GM19023 (cell line): Measurements from ENCODE around the gene ENGASE.

Experiments used
- ATAC-seq: cut with Tn5 transposase; IDR thresholded peaks from one replicate; pipeline ENCODE4 v1.9.1; 2021; ENCODE audit warnings: mild to moderate bottlenecking, moderate library complexity; ENCODE audit not compliant: unreplicated experiment

Gene ENGASE

DNA sequence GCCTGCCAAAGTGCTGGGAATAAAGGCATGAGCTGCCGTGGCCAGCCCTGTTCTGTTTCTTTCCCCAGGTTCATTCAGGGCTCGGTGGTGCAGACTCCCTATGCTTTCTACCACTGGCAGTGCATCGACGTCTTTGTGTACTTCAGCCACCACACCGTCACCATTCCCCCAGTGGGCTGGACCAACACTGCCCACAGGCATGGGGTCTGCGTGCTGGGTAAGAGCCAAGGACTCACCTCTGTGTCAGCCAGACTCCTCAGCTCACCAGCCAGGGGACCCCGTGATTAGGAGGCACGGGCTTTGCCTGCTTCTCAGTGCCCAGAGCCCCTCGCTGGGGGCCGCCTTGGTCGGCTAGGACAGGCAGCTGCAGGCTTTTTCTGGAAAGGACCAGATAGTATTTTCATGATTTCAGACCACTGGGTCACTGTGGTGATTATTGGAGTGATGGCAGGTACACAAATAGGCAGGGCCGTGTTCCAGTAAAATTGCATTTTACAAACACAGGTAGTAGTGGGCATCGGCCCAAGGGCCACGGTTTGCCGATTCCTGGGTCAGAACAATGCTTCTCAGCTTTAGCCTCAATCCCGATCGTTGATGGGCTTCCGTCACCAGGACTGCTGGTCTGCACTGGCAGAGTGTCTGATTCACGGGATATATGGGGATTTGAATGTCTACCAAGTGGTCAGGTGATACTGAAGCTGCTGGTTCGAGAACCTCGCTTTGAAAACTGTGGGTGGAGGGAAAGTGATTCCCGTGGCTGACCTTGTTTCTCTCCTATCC, 5.0 kb downstream of the ENGASE start:
- no peak for ATAC-seq

- ATAC-seq = no peak
These were observed 5.7 kb downstream of the ENGASE start for GRCh38 chr17:79080349-79080748.

GRCh38 chr17:79080761-79081290, 6.2 kb downstream of the ENGASE start:
- no peak for ATAC-seq

DNA sequence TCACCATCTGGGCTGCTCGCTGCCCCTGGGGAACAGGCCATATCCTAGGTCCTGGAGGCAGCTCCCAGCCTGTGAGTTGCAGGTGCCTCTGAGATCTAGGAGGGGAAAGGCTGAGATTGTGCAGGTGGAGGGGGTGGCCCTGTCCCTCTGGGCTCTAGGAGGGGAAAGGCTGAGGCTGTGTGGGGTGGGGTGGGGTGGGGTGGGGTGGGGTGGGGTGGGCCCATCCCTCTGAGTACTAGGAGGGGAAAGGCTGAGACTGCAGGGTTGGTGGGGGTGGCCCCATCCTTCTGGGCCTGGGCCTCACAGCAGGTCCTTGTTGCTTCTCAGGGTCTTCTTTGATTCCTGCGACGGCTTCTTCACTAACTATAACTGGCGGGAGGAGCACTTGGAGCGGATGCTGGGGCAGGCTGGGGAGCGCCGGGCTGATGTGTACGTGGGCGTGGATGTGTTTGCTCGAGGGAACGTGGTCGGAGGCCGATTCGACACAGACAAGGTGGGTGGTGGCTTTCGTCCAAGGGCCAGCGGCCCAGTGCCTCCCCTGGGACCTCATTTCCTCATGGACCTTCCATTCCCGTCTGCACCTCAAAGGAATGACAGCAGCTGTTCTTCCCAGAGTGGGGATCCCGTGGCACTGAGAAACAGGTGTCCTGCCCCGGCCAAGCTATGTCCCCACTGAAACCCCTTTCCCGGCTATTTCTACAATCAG, 7.1 kb downstream of the ENGASE start:
- ATAC-seq = no peak

DNA sequence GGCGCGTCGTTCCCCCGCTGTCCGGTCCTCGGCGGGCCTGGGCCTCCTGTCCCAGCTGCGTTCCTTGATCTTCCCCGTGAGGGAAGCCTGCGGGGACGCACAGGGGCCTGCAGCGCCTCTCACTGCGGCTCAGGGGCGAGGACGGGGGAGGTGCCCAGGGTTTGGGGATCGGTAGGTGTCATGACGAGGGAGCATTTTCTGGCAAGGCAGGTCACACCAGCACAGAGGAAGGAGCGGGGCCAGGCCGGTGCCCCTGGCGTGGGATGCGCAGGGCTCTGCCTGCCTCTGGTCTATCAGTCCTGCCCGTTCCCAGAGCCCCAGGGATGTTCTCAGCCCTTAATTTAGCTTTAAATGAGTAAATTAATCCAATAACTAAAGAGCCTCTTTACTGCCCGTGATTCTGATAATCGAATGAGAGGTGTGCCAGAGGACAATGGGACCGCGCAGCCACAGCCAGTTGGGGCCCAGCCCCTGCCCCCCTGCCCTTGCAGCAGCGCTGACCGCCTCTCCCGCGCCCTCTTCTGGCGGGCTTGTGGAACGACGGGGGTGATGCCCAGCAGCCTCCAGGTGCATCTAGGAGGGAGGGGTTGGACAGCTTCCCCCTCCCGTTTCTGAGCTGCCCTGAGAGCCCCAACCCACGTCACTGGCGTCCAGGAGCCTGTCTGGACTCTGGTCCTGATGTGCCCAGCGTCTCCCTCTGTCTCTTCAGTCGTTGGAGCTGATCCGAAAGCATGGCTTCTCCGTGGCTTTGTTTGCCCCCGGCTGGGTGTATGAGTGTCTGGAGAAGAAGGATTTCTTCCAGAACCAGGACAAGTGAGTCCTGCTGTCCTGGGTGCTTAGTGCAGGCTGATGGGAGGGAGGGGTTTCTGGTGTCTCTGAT, 7.9 kb downstream of the ENGASE start:
- ATAC-seq = no peak

DNA sequence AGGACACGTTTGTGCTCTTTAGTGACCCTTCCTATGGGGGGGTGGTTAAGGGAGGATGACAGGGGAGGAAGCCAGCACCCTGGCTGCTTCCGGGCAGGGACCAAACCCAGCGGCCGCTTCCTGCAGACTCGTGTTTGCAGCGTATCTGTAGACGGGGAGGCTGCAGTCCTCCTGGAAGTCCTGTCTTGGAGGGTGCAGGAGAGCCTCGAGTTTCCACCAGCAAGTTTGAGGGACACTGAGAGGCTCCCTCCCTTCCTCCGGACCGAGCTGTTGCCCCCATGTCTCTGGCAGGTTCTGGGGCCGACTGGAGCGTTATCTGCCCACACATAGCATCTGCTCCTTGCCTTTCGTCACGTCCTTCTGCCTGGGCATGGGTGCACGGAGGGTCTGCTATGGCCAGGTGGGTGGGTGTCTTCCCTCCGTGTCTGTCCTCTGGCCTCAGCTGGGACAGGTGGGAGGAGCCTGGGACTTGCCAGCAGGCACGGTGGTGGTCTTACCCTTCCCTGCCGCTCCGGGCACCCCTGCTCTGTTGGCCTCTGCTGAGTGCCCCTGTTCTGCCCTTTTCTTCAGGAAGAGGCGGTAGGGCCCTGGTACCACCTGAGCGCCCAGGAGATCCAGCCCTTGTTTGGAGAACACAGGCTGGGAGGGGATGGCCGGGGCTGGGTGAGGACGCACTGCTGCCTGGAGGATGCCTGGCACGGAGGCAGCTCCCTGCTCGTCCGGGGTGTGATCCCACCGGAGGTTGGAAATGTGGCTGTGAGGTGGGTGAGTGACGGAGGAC, 8.8 kb downstream of the ENGASE start:
- no peak for ATAC-seq

DNA sequence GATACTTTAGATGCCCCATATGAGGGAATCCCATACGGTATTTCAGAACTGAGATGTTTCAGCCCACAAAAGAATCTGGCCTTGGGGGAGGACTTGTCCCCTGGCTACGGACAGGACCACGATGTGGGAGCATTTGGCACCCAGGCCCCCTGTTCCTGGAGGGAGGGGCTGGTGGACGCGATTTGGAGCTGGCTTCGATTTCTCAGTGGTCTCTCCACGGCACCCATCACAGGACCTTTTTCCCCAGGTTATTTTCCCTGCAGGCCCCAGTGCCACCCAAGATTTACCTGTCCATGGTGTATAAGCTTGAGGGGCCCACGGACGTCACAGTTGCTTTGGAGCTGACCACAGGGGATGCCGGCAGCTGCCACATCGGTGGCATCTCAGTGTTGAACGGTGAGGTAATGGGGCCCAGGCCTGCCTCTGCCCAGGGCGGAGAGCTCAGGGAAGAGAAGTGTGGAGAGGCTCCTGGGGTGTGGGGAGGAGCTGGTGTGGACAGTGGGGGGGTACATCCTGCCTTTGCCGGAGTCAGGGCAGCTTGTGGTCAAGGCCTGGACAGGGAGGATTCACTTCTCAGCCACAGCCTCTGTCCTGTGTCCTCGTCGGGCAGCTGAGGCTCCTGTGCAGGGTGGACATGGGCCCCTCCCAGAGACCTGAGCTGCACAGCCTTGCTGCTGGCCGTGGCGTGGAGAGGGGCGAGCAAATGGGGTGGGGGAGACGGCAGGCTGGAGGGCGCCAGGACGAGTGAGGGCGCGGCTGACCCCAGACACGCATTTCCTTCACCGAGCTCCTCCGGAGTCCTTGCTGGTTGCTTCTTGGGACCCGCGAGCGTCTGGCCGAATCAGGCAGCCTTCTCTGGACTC, 9.9 kb downstream of the ENGASE start:
- no peak for ATAC-seq

GRCh38 chr17:79085154-79085920, 10.7 kb downstream of the ENGASE start:
- ATAC-seq = no peak

GRCh38 chr17:79085921-79086551, 11.4 kb downstream of the ENGASE start:
- ATAC-seq = no peak

DNA sequence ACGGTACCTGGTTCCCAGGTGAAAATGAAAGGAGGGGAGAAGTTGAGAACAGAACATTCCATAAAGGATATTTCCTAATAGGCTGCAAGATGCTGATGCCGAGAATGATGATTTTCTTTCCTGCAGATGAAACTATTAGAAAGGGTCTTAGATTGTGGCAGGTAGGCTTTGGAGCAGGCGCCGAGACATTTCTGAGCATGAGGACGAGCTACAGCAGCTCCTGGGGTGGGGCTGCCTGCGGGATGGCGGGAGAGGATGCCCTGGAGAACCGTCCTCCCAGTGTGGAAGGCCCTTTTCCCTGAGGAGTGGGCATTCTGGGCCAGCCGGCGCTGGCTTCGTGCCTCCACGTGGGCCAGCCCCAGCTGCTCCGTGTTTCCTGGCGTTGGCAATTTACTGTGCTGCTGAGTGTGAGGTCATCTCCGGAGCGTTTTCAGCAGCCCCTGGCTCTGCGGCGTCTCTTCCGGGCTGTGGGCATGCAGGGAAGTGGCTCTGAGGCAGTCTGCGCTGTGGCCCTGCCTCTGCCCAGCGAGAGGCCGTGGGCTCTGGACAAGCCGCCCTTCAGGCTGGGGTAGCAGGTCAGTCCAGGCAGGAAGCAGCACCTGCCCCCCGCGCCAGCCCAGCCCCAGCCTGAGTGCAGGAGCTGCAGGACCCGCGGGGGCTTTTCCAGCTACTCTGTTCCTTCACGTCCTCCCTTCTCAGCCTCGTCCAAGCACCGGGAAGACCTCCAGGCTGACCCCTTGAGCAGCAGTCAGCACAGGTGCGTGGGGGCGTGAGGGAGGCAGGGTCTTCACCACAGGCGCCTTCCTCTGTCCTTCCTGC, 12.2 kb downstream of the ENGASE start:
- ATAC-seq = no peak

GRCh38 chr17:79087428-79088143, 13.0 kb downstream of the ENGASE start:
- no peak for ATAC-seq

- ATAC-seq = no peak
These were observed 13.8 kb downstream of the ENGASE start for GRCh38 chr17:79088247-79088996.

GRCh38 chr17:79088997-79089328, 14.3 kb downstream of the ENGASE start:
- no peak for ATAC-seq

DNA sequence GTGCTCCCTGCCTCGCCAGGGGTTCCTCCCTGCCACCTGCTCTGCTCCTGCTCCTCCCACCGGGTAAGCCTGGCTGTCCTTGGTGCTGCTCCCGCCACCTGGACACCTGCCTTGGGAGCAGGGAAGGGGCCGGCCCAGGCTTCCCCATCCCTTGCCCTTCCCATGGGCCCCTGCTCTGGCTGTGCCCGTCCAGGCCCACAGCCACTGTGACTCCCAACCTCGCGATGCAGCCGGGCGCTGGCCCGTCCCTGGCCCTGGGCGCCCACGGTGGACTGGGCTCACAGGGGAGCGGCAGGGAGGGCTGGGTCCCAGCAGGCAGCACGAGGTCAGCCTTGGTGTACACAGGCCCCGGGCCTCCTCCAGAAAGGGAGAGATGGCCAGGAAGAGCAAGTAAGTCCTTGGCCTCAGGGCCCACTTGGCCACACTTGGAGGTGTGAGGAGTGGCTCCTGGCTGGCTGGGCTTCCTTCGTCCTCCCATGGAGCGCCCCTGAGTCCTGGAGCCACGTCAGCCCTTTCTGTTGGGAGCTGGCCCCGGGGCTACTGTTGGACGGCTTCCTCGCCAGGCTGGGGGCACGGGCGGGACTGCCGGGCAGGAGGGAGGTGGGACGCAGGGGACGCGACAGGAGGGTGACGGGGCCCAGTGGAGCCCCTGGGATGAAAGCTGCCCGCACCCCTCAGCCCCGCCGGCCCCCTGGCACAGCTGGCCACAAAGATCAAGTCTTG, 15.3 kb downstream of the ENGASE start:
- no peak for ATAC-seq

DNA sequence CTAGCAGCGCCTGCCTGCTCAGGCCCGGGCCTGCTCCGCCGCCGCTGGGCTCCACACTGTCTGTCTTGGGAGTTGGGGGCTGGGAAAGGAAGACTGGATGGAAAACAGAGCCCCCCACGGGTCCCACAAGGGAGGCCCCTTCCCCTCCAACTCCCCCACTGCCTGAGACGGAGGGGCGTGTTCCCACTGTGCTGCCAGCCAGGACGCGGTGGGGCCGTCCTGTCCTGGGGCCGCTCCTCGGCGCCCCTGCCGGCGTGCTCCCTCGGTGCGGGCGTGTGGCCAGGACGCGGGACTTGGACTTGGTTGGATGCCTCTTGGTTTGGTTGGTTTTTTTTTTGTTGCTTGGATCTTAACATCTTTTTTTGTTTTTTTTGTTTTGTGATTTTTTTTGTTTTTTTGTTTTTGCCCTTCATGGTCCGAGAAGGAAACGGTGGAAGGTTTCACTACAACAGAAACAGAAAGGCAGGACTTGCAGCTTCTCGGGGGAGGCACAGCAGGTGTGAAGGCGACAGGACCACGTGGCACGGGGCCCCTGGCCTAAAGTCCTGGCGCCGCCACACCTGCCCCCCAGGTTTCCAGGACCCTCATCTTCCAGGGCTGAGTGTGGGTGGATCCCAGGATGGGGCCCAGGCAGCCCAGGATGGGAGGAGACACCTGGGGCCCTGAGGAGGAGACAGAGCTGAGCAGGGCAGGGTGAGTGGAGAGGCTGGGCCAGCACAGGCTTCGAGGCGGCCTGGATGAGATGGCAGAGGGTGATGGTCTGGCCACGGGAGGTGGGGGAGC, 16.0 kb downstream of the ENGASE start:
- ATAC-seq = no peak
